GM13977 (cell line): ENCODE data around the gene GNLY.

ENCODE experiments used
- DNase-seq: peaks from one replicate; pipeline ENCODE4 v3.0.0; 2012; ENCODE audit warnings: low spot score
- CTCF ChIP-seq: IDR thresholded peaks from 2 replicates; pipeline ENCODE4 v1.5.1; 2012; ENCODE audit warnings: mild to moderate bottlenecking, control low read depth; ENCODE audit not compliant: insufficient read depth; ENCODE audit errors: extremely low read depth, missing control alignments
- in situ Hi-C: fragments of 300-500 bp; cut with MboI; formaldehyde crosslinking; loops from one replicate; pipeline ENCODE4 v1.12.0; 2022; ENCODE audit warnings: low sequenced_read_pairs, low pct_unique_long_range_greater_than_20kb, mixed read lengths, inconsistent platforms; ENCODE audit not compliant: unreplicated experiment

The GNLY gene

GRCh38 chr2:85723707-85724360 is 29.7 kb downstream of the GNLY start:
- DNase-seq = no peak
- in situ Hi-C loops = loop anchor here (10.0 kb wide), 1 partner anchor 351 kb away; no protein-coding TSS in a partner anchor
- no peak for TF ChIP-seq CTCF

GRCh38 chr2:85724731-85725181 is 30.6 kb downstream of the GNLY start:
- TF ChIP-seq CTCF = no peak
- in situ Hi-C loops = loop anchor here (10.0 kb wide), 1 partner anchor 350 kb away; no protein-coding TSS in a partner anchor
- no peak for DNase-seq

GRCh38 chr2:85725451-85725850 is 31.3 kb downstream of the GNLY start:
- TF ChIP-seq CTCF = no peak
- in situ Hi-C loops = loop anchor here (10.0 kb wide), 1 partner anchor 349 kb away; no protein-coding TSS in a partner anchor
- DNase-seq = no peak

GRCh38 chr2:85727798-85728197 is 33.6 kb downstream of the GNLY start:
- TF ChIP-seq CTCF = no peak
- in situ Hi-C loops = loop anchor here (10.0 kb wide), 1 partner anchor 347 kb away; no protein-coding TSS in a partner anchor
- DNase-seq = no peak

GRCh38 chr2:85728342-85728741 is 34.2 kb downstream of the GNLY start:
- no peak for TF ChIP-seq CTCF
- no peak for DNase-seq
- in situ Hi-C loops = loop anchor here (10.0 kb wide), 1 partner anchor 346 kb away; no protein-coding TSS in a partner anchor

GRCh38 chr2:85728883-85729824 is 35.0 kb downstream of the GNLY start:
- peak; percentile 87 for DNase-seq
- in situ Hi-C loops = loop anchor here (10.0 kb wide), 1 partner anchor 346 kb away; no protein-coding TSS in a partner anchor
- peak; percentile 97 for TF ChIP-seq CTCF
